Peyer's patch (tissue), 4 donors: Measurements from ENCODE around the gene FARS2. TPM values are rescaled to one million over a fixed set of nuclear protein-coding genes. Genes with fewer than 3 reads are reported as not detected.

Source experiments
- DNase-seq, 3 donors: peaks; one replicate each; pipeline ENCODE4 v3.0.0-alpha.2; 2017 to 2019
- H3K27ac ChIP-seq, 4 donors: fragments of 200-600 bp; sonication (generic); one replicate each; pipeline ENCODE4 v1.5.1; 2016 to 2019
- H3K27me3 ChIP-seq, 2 donors: fragments of 200-600 bp; sonication (generic); one replicate each; pipeline ENCODE4 v1.5.1; 2019
- H3K36me3 ChIP-seq, 3 donors: fragments of 200-600 bp; sonication (generic); one replicate each; pipeline ENCODE4 v1.5.1; 2016 to 2019
- H3K4me1 ChIP-seq, 4 donors: fragments of 200-600 bp; sonication (generic); one replicate each; pipeline ENCODE4 v1.5.1; 2016 to 2019
- H3K4me3 ChIP-seq, 4 donors: fragments of 200-600 bp; sonication (generic); 1 replicate in 3 of 4; 2 replicates in 1 of 4; pipeline ENCODE4 v1.5.1; 2016 to 2019; ENCODE audit warnings: mild to moderate bottlenecking in 1 of 4
- H3K9me3 ChIP-seq, 4 donors: fragments of 200-600 bp; sonication (generic); one replicate each; pipeline ENCODE4 v1.5.1; 2016 to 2019; ENCODE audit warnings: mild to moderate bottlenecking in 1 of 4
- POLR2A ChIP-seq, 2 donors: fragments of 450-650 bp; IDR thresholded peaks; one replicate each; pipeline ENCODE4 v1.5.1; 2017; ENCODE audit warnings: antibody characterized with exemption in 2 of 2, mild to moderate bottlenecking in 2 of 2, moderate library complexity in 2 of 2
- total RNA-seq, 4 donors: library from RNA; depleted of rRNA; stranded (reverse); fragments of >200 nt; gene quantifications; one replicate each; pipeline ENCODE4 v1.1.0, GENCODE V29; 2016
- TF ChIP-seq, protein P1 (sequence below), 6 experiments: fragments of 450-650 bp in 4 of 6; fragments of 200-600 bp in 2 of 6; sonication (generic) in 1 of 6; IDR thresholded peaks; one replicate each; pipeline ENCODE4 v1.5.1; 2017 to 2019; ENCODE audit warnings: antibody characterized with exemption in 6 of 6, mild to moderate bottlenecking in 3 of 6, moderate library complexity in 1 of 6

The FARS2 gene
- total RNA-seq, 4 donors from 2014 or later, result 9.5 to 42.1 (median 17.1) TPM

DNA sequence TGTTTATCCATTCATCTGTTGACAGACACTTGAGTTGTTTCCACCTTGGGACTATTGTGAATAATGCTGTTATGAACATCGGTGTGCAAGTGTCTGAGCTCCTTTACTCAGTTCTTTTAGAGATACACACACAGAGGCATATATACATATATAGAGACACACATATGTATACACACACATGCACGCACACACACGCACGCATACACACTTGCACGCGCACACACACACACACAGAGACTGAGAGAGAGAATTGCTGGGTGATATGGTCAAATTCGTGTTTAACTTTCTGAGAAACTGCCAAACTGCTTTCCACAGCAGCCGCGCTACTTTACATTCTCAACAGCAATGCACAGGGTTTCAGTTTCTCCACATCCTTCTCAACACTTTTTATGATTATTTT is 273.3 kb downstream of the FARS2 start:
- Histone ChIP-seq H3K4me1 (no peaks in the 10 kb centered on the region), H3K4me3 (no peak overlapping the region), H3K36me3 (no peaks in the 10 kb centered on the region), H3K27me3 (no peaks in the 10 kb centered on the region), H3K9me3 (no peaks in the 10 kb centered on the region), H3K27ac (no peak overlapping the region)
- TF ChIP-seq, protein P1, sequence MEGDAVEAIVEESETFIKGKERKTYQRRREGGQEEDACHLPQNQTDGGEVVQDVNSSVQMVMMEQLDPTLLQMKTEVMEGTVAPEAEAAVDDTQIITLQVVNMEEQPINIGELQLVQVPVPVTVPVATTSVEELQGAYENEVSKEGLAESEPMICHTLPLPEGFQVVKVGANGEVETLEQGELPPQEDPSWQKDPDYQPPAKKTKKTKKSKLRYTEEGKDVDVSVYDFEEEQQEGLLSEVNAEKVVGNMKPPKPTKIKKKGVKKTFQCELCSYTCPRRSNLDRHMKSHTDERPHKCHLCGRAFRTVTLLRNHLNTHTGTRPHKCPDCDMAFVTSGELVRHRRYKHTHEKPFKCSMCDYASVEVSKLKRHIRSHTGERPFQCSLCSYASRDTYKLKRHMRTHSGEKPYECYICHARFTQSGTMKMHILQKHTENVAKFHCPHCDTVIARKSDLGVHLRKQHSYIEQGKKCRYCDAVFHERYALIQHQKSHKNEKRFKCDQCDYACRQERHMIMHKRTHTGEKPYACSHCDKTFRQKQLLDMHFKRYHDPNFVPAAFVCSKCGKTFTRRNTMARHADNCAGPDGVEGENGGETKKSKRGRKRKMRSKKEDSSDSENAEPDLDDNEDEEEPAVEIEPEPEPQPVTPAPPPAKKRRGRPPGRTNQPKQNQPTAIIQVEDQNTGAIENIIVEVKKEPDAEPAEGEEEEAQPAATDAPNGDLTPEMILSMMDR (IDR thresholded peaks at IDR 0.05), result no peak
- no peak for TF ChIP-seq POLR2A (IDR thresholded peaks at IDR 0.05)
- DNase-seq, result no peak

DNA sequence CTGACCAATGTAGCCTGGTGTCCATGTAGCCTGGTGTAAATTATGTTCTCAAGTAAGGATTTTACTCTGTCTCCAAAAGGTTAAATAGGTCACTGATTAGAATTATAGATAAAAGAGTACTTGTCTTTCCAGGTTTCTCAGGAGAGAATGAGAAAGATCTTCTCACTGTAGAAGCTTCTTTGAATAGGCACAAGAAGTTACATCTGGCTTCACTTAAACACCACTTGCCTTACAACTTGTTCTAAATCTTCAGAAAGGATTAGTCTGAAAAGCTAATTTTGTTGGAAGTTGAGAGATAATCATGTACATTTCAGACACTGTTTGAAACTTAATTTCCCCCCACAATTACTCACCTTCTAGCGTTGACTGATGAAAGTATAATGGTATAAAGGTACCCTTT is 275.3 kb downstream of the FARS2 start:
- no peak for DNase-seq
- Histone ChIP-seq H3K4me3 (no peak overlapping the region), H3K4me1 (no peaks in the 10 kb centered on the region), H3K36me3 (no peaks in the 10 kb centered on the region), H3K9me3 (no peaks in the 10 kb centered on the region), H3K27ac (no peak overlapping the region), H3K27me3 (no peaks in the 10 kb centered on the region)
- TF ChIP-seq, protein P1 (IDR thresholded peaks at IDR 0.05), result no peak
- TF ChIP-seq POLR2A (IDR thresholded peaks at IDR 0.05), result no peak

GRCh38 chr6:5537132-5537531 is 275.8 kb downstream of the FARS2 start:
- TF ChIP-seq POLR2A (IDR thresholded peaks at IDR 0.05), result no peak
- TF ChIP-seq, protein P1 (IDR thresholded peaks at IDR 0.05), result no peak
- no peak for DNase-seq
- Histone ChIP-seq H3K4me1 (no peaks in the 10 kb centered on the region), H3K9me3 (no peaks in the 10 kb centered on the region), H3K36me3 (no peaks in the 10 kb centered on the region), H3K4me3 (no peak overlapping the region), H3K27ac (no peak overlapping the region), H3K27me3 (no peaks in the 10 kb centered on the region)

GRCh38 chr6:5537967-5538366 is 276.7 kb downstream of the FARS2 start:
- TF ChIP-seq POLR2A (IDR thresholded peaks at IDR 0.05), result no peak
- TF ChIP-seq, protein P1 (IDR thresholded peaks at IDR 0.05), result no peak
- Histone ChIP-seq H3K36me3 (no peaks in the 10 kb centered on the region), H3K9me3 (no peaks in the 10 kb centered on the region), H3K4me3 (no peak overlapping the region), H3K27ac (no peak overlapping the region), H3K27me3 (no peaks in the 10 kb centered on the region), H3K4me1 (no peaks in the 10 kb centered on the region)
- DNase-seq, result no peak

DNA sequence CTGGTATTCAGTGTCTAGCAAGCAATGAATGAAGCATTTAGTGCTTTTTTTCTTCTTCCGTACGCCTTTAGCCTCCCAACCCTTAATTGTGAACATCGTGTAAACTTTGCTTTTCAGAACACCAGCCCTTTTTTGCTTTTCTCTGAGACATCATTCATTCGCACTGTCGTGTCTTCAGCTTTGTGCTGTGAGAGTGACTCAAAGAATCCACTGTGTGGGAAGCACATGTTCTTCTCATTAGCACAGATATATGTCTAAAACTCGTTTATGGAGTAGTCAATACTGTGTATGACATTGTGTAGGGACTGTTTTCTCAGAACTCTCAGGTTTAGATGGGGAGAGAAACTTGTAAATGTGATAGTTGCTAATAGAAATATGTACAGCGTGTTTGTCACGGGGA is 279.1 kb downstream of the FARS2 start:
- Histone ChIP-seq H3K4me3 (no peak overlapping the region), H3K27ac (no peak overlapping the region), H3K4me1 (no peaks in the 10 kb centered on the region), H3K9me3 (no peaks in the 10 kb centered on the region), H3K27me3 (no peaks in the 10 kb centered on the region), H3K36me3 (no peaks in the 10 kb centered on the region)
- TF ChIP-seq, protein P1 (IDR thresholded peaks at IDR 0.05), result no peak
- TF ChIP-seq POLR2A (IDR thresholded peaks at IDR 0.05), result no peak
- DNase-seq, result no peak

- H3K27ac ChIP-seq, result no peak overlapping the region
- H3K36me3 ChIP-seq, result no peaks in the 10 kb centered on the region
- H3K9me3 ChIP-seq, result no peaks in the 10 kb centered on the region
- no peaks in the 10 kb centered on the region for H3K4me1 ChIP-seq
- H3K4me3 ChIP-seq, result no peak overlapping the region
- no peaks in the 10 kb centered on the region for H3K27me3 ChIP-seq
- TF ChIP-seq, protein P1 (IDR thresholded peaks at IDR 0.05), result no peak
- no peak for TF ChIP-seq POLR2A (IDR thresholded peaks at IDR 0.05)
- DNase-seq, result no peak
Observed at GRCh38 chr6:5541025-5541424, 279.7 kb downstream of the FARS2 start.
